ENCODE measurements around the gene AP2M1.

DNA sequence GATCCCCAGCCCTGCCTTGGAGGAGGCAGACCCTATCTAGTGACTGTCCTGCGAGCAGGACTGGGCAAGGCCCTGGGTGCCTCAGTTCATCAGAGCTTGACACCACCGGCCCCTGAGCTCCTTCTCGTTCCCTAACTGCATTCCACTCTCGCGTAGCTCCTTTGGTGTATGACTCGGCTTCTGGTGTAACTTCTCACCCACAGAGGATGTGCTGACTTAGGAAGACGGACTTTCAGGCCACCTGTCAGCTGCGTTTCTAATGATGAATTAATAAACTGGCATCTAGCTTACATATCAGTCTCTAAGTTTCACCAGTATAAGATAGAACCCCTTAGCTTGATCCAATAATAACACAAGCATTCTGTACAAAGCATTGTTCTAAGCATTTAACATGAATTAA is 28.9 kb downstream of the AP2M1 start:
- TF ChIP-seq, protein P1, sequence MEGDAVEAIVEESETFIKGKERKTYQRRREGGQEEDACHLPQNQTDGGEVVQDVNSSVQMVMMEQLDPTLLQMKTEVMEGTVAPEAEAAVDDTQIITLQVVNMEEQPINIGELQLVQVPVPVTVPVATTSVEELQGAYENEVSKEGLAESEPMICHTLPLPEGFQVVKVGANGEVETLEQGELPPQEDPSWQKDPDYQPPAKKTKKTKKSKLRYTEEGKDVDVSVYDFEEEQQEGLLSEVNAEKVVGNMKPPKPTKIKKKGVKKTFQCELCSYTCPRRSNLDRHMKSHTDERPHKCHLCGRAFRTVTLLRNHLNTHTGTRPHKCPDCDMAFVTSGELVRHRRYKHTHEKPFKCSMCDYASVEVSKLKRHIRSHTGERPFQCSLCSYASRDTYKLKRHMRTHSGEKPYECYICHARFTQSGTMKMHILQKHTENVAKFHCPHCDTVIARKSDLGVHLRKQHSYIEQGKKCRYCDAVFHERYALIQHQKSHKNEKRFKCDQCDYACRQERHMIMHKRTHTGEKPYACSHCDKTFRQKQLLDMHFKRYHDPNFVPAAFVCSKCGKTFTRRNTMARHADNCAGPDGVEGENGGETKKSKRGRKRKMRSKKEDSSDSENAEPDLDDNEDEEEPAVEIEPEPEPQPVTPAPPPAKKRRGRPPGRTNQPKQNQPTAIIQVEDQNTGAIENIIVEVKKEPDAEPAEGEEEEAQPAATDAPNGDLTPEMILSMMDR (optimal IDR thresholded peaks at IDR 0.05 in 1 of 3, IDR thresholded peaks at IDR 0.05 in 1 of 3, conservative IDR thresholded peaks at IDR 0.05 in 1 of 3; ENCODE audit: extremely low read depth in 1 of 3, insufficient read depth in 2 of 3, low read length in 3 of 3) = no peak
- TF ChIP-seq EZH2 (IDR thresholded peaks at IDR 0.05; ENCODE audit: low read length) = no peak
